Endodermal cell (in vitro differentiated cells): ENCODE measurements around the gene GALNT1. TPM values are rescaled to one million over a fixed set of nuclear protein-coding genes. Genes with fewer than 3 reads are reported as not detected.

Experiments used
- DNase-seq: peaks from one replicate; pipeline ENCODE4 v3.0.0-alpha.2; 2017
- H3K27ac ChIP-seq: 2 replicates; pipeline ENCODE4 v1.5.1; 2013; ENCODE audit warnings: mild to moderate bottlenecking, low read depth, low read length, moderate library complexity
- H3K27me3 ChIP-seq: 2 replicates; pipeline ENCODE4 v1.6.1; 2013; ENCODE audit warnings: mild to moderate bottlenecking, low read length, moderate library complexity; ENCODE audit not compliant: insufficient read depth, control insufficient read depth, poor library complexity, severe bottlenecking
- H3K36me3 ChIP-seq: 2 replicates; pipeline ENCODE4 v1.7.0; 2013; ENCODE audit warnings: mild to moderate bottlenecking, low read length, moderate library complexity; ENCODE audit not compliant: control insufficient read depth, insufficient read depth
- H3K4me1 ChIP-seq: one replicate; pipeline ENCODE4 v1.7.0; 2013; ENCODE audit warnings: low read length; ENCODE audit not compliant: control insufficient read depth, insufficient read depth
- H3K4me3 ChIP-seq: 2 replicates; pipeline ENCODE4 v1.5.1; 2013; ENCODE audit warnings: mild to moderate bottlenecking, low read length, moderate library complexity
- H3K9ac ChIP-seq: 2 replicates; pipeline ENCODE4 v1.6.1; 2013; ENCODE audit warnings: mild to moderate bottlenecking, low read length, moderate library complexity; ENCODE audit not compliant: poor library complexity, severe bottlenecking; ENCODE audit errors: extremely low read depth
- H3K9me3 ChIP-seq: 2 replicates; pipeline ENCODE4 v1.6.1; 2013; ENCODE audit warnings: mild to moderate bottlenecking, low read length, moderate library complexity; ENCODE audit not compliant: control insufficient read depth
- H3K27ac Mint-ChIP-seq: 2 replicates; pipeline ENCODE4 v1.8.0; 2020; ENCODE audit warnings: mixed read lengths
- H3K27me3 Mint-ChIP-seq: 2 replicates; pipeline ENCODE4 v1.8.0; 2021; ENCODE audit warnings: mild to moderate bottlenecking, mixed read lengths; ENCODE audit not compliant: insufficient read depth
- H3K36me3 Mint-ChIP-seq: 2 replicates; pipeline ENCODE4 v1.8.0; 2020; ENCODE audit warnings: low read depth, mixed read lengths
- H3K4me1 Mint-ChIP-seq: 2 replicates; pipeline ENCODE4 v1.8.0; 2020; ENCODE audit warnings: mixed read lengths
- H3K4me3 Mint-ChIP-seq: 2 replicates; pipeline ENCODE4 v1.8.0; 2020; ENCODE audit warnings: mild to moderate bottlenecking, moderate library complexity, mixed read lengths
- H3K9me3 Mint-ChIP-seq: 2 replicates; pipeline ENCODE4 v1.8.0; 2020; ENCODE audit warnings: mild to moderate bottlenecking, mixed read lengths
- CTCF ChIP-seq: fragments of 200-600 bp; sonication (generic); conservative IDR thresholded peaks from 2 replicates; pipeline ENCODE4 v1.5.0; 2021; ENCODE audit warnings: antibody characterized with exemption, mild to moderate bottlenecking
- WGBS, 2 experiments: methylation state at CpG; one replicate each; pipeline versions ENCODE4 v1.1.5 to v1.1.7; 2013; ENCODE audit warnings: missing lambda C conversion rate in 2 of 2, mixed read lengths in 1 of 2; ENCODE audit not compliant: insufficient coverage in 1 of 2, insufficient read length in 1 of 2; 5-methylcytosine and 5-hydroxymethylcytosine counted together
- total RNA-seq, 2 donors: library from RNA; stranded (reverse); fragmentation: NEBNext Ultra II Directional in 1 of 2; extraction: Animal tissue kit (Norgen Biotek cat#: 25700) in 1 of 2; gene quantifications; 2 replicates in 1 of 2; 3 replicates in 1 of 2; pipeline ENCODE4 v1.2.1, GENCODE V29; 2021

Gene GALNT1
- total RNA-seq, 2 donors from 2014 or later = 82.5 to 102 TPM

DNA sequence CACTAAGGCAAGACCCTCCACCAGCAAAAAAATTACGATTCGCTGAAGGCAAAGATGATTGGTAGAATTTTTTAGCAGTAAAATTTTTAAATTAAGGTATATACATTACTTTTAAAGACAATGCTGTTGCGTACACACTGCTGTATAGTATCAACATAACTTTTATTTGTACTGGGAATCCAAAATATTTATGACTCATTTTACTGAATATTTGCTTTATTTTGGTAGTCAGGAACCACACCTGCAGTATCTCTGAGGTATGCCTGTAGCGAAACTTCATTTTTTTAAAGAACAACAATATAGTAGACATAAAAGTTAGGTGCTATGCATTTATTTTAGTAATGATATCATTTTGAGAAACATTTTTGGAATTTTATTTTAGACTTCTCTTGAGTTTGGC is 57.8 kb downstream of the GALNT1 start:
- H3K4me1 Mint-ChIP-seq = no peaks in the 10 kb centered on the region
- H3K27me3 ChIP-seq = no peaks in the 10 kb centered on the region
- H3K36me3 ChIP-seq = peaks cover 12% of the 10 kb centered on the region
- no peak overlapping the region for H3K27ac ChIP-seq
- no peaks in the 10 kb centered on the region for H3K27me3 Mint-ChIP-seq
- no peak overlapping the region for H3K9ac ChIP-seq
- H3K4me1 ChIP-seq = no peaks in the 10 kb centered on the region
- no peak overlapping the region for H3K4me3 Mint-ChIP-seq
- TF ChIP-seq CTCF = no peak
- H3K27ac Mint-ChIP-seq = no peak overlapping the region
- no CpG with 5 or more reads among the region's 4 CpGs for WGBS, 2 experiments
- peaks cover 27% of the 10 kb centered on the region for H3K9me3 Mint-ChIP-seq
- H3K36me3 Mint-ChIP-seq = peaks cover 30% of the 10 kb centered on the region
- DNase-seq = no peak
- peaks cover 37% of the 10 kb centered on the region for H3K9me3 ChIP-seq
- H3K4me3 ChIP-seq = no peak overlapping the region

DNA sequence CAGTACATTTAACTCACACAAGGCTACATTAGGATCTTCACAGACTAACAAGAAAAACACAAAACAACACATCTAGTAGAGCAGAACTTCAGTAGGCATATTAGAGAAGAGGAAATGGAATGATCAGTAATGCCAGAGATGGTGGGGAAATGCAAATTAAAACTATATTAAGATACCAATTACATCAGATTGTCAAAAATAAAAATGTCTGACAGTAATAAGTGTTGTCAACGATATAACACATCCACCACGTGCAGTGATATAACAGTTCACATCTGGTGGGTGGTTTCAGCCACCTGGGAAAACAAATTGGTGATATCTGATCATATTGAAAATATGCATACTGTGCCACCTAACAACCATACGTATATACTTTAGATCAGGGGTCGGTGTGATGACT is 59.9 kb downstream of the GALNT1 start:
- no peaks in the 10 kb centered on the region for H3K4me1 ChIP-seq
- 96 to 100% methylated on average over 1 to 2 of the region's 4 CpGs for WGBS, 2 experiments
- TF ChIP-seq CTCF = no peak
- H3K4me3 Mint-ChIP-seq = no peak overlapping the region
- no peaks in the 10 kb centered on the region for H3K27me3 Mint-ChIP-seq
- H3K27ac Mint-ChIP-seq = no peak overlapping the region
- H3K9ac ChIP-seq = no peak overlapping the region
- peaks cover 7% of the 10 kb centered on the region for H3K36me3 ChIP-seq
- DNase-seq = no peak
- no peak overlapping the region for H3K27ac ChIP-seq
- no peak overlapping the region for H3K4me3 ChIP-seq
- H3K9me3 ChIP-seq = peaks cover 31% of the 10 kb centered on the region
- H3K9me3 Mint-ChIP-seq = peaks cover 33% of the 10 kb centered on the region
- no peaks in the 10 kb centered on the region for H3K4me1 Mint-ChIP-seq
- peaks cover 39% of the 10 kb centered on the region for H3K36me3 Mint-ChIP-seq
- no peaks in the 10 kb centered on the region for H3K27me3 ChIP-seq

GRCh38 chr18:35641916-35642315 is 60.4 kb downstream of the GALNT1 start:
- peaks cover 33% of the 10 kb centered on the region for H3K9me3 Mint-ChIP-seq
- no peak for DNase-seq
- Histone ChIP-seq H3K27ac (no peak overlapping the region), H3K4me3 (no peak overlapping the region), H3K9ac (no peak overlapping the region), H3K27me3 (no peaks in the 10 kb centered on the region), H3K36me3 (peaks cover 7% of the 10 kb centered on the region), H3K4me1 (no peaks in the 10 kb centered on the region), H3K9me3 (peaks cover 27% of the 10 kb centered on the region)
- no peak overlapping the region for H3K27ac Mint-ChIP-seq
- TF ChIP-seq CTCF = no peak
- peaks cover 41% of the 10 kb centered on the region for H3K36me3 Mint-ChIP-seq
- H3K4me1 Mint-ChIP-seq = no peaks in the 10 kb centered on the region
- no peaks in the 10 kb centered on the region for H3K27me3 Mint-ChIP-seq
- 95 to 100% methylated on average over 3 of the region's 3 CpGs for WGBS, 2 experiments
- no peak overlapping the region for H3K4me3 Mint-ChIP-seq
